PC-3 (cell line): ENCODE measurements around the gene LONP1. TPM values are rescaled to one million over a fixed set of nuclear protein-coding genes. Genes with fewer than 3 reads are reported as not detected.

Experiments used
- ATAC-seq: fragments of 200-7000 bp; cut with Tn5 transposase; 2 replicates; pipeline ENCODE4 v1.9.1; 2020; ENCODE audit warnings: mild to moderate bottlenecking, moderate library complexity
- BruUV-seq: library from RNA; stranded (reverse); fragments of 400-500 nt; replicated peaks from 2 replicates; lab custom pipeline; 2021; lab: Mats Ljungman, UMichigan
- CTCF ChIA-PET: fragments of 300-600 bp; sonication (Branson Sonifier 250); formaldehyde crosslinking; loops from one replicate; lab custom pipeline; 2022; ENCODE audit warnings: antibody characterized with exemption; lab: Charles Lee
- POLR2A ChIA-PET: fragments of 300-600 bp; sonication (Branson Sonifier 250); formaldehyde crosslinking; loops from one replicate; lab custom pipeline; 2022; ENCODE audit warnings: antibody characterized with exemption; ENCODE audit not compliant: unreplicated experiment; lab: Charles Lee
- DNase-seq: peaks from one replicate; pipeline ENCODE4 v3.0.0-alpha.2; 2015
- H2AFZ ChIP-seq: fragments of 300-600 bp; sonication (generic); 2 replicates; pipeline ENCODE4 v1.6.0; 2016; ENCODE audit warnings: antibody characterized with exemption, low read length
- H3F3A ChIP-seq: fragments of 300-600 bp; sonication (generic); one replicate; pipeline ENCODE4 v1.6.0; 2017; ENCODE audit warnings: antibody characterized with exemption, low read length, control low read depth, mild to moderate bottlenecking; ENCODE audit not compliant: unreplicated experiment
- H3K27ac ChIP-seq: fragments of 300-600 bp; sonication (generic); 2 replicates; pipeline ENCODE4 v1.5.1; 2016; ENCODE audit warnings: mild to moderate bottlenecking, low read length
- H3K27me3 ChIP-seq: fragments of 300-600 bp; sonication (generic); 2 replicates; pipeline ENCODE4 v1.6.1; 2016; ENCODE audit warnings: low read length, mixed read lengths
- H3K36me3 ChIP-seq: fragments of 300-600 bp; sonication (generic); 2 replicates; pipeline ENCODE4 v1.6.1; 2016; ENCODE audit warnings: low read depth, mixed run types, low read length, mixed read lengths
- H3K4me1 ChIP-seq: fragments of 300-600 bp; sonication (generic); 2 replicates; pipeline ENCODE4 v1.5.1; 2016; ENCODE audit warnings: low read length; ENCODE audit not compliant: insufficient read depth
- H3K4me2 ChIP-seq: fragments of 300-600 bp; sonication (generic); 2 replicates; pipeline ENCODE4 v1.6.0; 2016; ENCODE audit warnings: low read length
- H3K4me3 ChIP-seq: fragments of 300-600 bp; sonication (generic); 2 replicates; pipeline ENCODE4 v1.5.1; 2016; ENCODE audit warnings: mild to moderate bottlenecking, low read length, mixed read lengths
- H3K79me2 ChIP-seq: fragments of 300-600 bp; sonication (generic); 2 replicates; pipeline ENCODE4 v1.6.1; 2017; ENCODE audit warnings: low read length, mixed read lengths
- H3K9ac ChIP-seq: fragments of 300-600 bp; sonication (generic); 2 replicates; pipeline ENCODE4 v1.6.0; 2016; ENCODE audit warnings: mild to moderate bottlenecking, low read length
- H3K9me2 ChIP-seq: fragments of 300-600 bp; sonication (generic); replicated peaks from 2 replicates; pipeline ENCODE4 v1.6.1; 2016; ENCODE audit warnings: mixed run types, low read length, mixed read lengths
- H3K9me3 ChIP-seq: fragments of 300-600 bp; sonication (generic); 2 replicates; pipeline ENCODE4 v1.6.1; 2016; ENCODE audit warnings: low read length, mixed read lengths
- H4K20me1 ChIP-seq: fragments of 300-600 bp; sonication (generic); 2 replicates; pipeline ENCODE4 v1.6.1; 2016; ENCODE audit warnings: low read length, mixed read lengths
- CTCF ChIP-seq: fragments of 300-600 bp; sonication (generic); conservative IDR thresholded peaks from 2 replicates; pipeline ENCODE4 v1.5.1; 2017; ENCODE audit warnings: antibody characterized with exemption, low read depth, mild to moderate bottlenecking, low read length
- EZH2 ChIP-seq: fragments of 300-600 bp; sonication (generic); IDR thresholded peaks from one replicate; pipeline ENCODE4 v1.6.1; 2017; ENCODE audit warnings: antibody characterized with exemption, mild to moderate bottlenecking, low read length; ENCODE audit not compliant: unreplicated experiment
- EZH2phosphoT487 ChIP-seq: fragments of 300-600 bp; sonication (generic); IDR thresholded peaks from 2 replicates; pipeline ENCODE4 v1.6.1; 2018; ENCODE audit warnings: mild to moderate bottlenecking, antibody characterized with exemption, low read length, borderline replicate concordance
- intact Hi-C: fragments of 100-400 bp; cut with micrococcal nuclease; formaldehyde crosslinking; loops from 2 replicates; pipeline ENCODE4 v1.9.0; 2023
- total RNA-seq: library from RNA; depleted of rRNA; stranded (reverse); fragments of >200 nt; gene quantifications from 2 replicates; pipeline ENCODE4 v1.2.3, GENCODE V29; 2014

LONP1 gene
- total RNA-seq, 1 experiment from 2014 or later = 217 TPM

- H4K20me1 ChIP-seq = peaks cover 59% of the 10 kb centered on the region
- intact Hi-C loops = no loop called here
Observed at GRCh38 chr19:5694956-5695648, 24.8 kb downstream of the LONP1 start.

GRCh38 chr19:5694167-5694955 lies 25.6 kb downstream of the LONP1 start:
- H3K79me2 ChIP-seq = peaks cover 53% of the 10 kb centered on the region
- POLR2A ChIA-PET = no interaction called here

More at GRCh38 chr19:5694956-5695648, 24.8 kb downstream of the LONP1 start:
- ATAC-seq = no peak
- POLR2A ChIA-PET = no interaction called here
- Histone ChIP-seq H3K4me1 (peaks cover 7% of the 10 kb centered on the region), H3K9me3 (no peaks in the 10 kb centered on the region), H3K27me3 (no peaks in the 10 kb centered on the region), H3K4me2 (no peak overlapping the region), H3K9ac (no peak overlapping the region), H3K79me2 (peaks cover 52% of the 10 kb centered on the region), H3K4me3 (no peak overlapping the region), H3K9me2 (no peaks in the 10 kb centered on the region), H3F3A (peaks cover 14% of the 10 kb centered on the region), H2AFZ (no peak overlapping the region), H3K27ac (no peak overlapping the region), H3K36me3 (peaks cover 67% of the 10 kb centered on the region)
- CTCF ChIA-PET = no interaction called here
- BruUV-seq = no TSS peak
- DNase-seq = no peak
- TF ChIP-seq EZH2phosphoT487 (no peak), CTCF (no peak), EZH2 (no peak)

More at GRCh38 chr19:5694167-5694955, 25.6 kb downstream of the LONP1 start:
- ATAC-seq (no peak), DNase-seq (no peak)
- Histone ChIP-seq H3K4me2 (no peak overlapping the region), H4K20me1 (peaks cover 59% of the 10 kb centered on the region), H3K27ac (no peak overlapping the region), H3F3A (peaks cover 14% of the 10 kb centered on the region), H3K9me3 (no peaks in the 10 kb centered on the region), H3K36me3 (peaks cover 66% of the 10 kb centered on the region), H3K9ac (no peak overlapping the region), H3K27me3 (no peaks in the 10 kb centered on the region), H2AFZ (no peak overlapping the region), H3K4me1 (peaks cover 7% of the 10 kb centered on the region), H3K9me2 (no peaks in the 10 kb centered on the region), H3K4me3 (no peak overlapping the region)
- intact Hi-C loops = no loop called here
- CTCF ChIA-PET = no interaction called here
- TF ChIP-seq CTCF (no peak), EZH2 (no peak), EZH2phosphoT487 (no peak)
- BruUV-seq = no TSS peak
